ENCODE results near the gene GINS3. TPM values are rescaled to one million over a fixed set of nuclear protein-coding genes. Genes with fewer than 3 reads are reported as not detected.
"Not testable (repeated sequence)": the region's sequence is repeated elsewhere in the genome, so short reads cannot be mapped to it uniquely, and the experiment has no call there.

Gene GINS3
- total RNA-seq, 1 experiment from 2014 or later = 12.8 TPM

- DNase-seq (ENCODE audit: low read depth, low spot score) = no peak
- in situ Hi-C loops (cut with HindIII; ENCODE audit: low pct_unique_long_range_greater_than_20kb, low sequenced_read_pairs) = no loop called here
Measured at GRCh38 chr16:58381661-58382060, 10.6 kb upstream of the GINS3 start.

GRCh38 chr16:58384437-58385055 lies 7.7 kb upstream of the GINS3 start:
- no peak for DNase-seq (ENCODE audit: low read depth, low spot score)
- in situ Hi-C loops (cut with HindIII; ENCODE audit: low pct_unique_long_range_greater_than_20kb, low sequenced_read_pairs) = no loop called here

GRCh38 chr16:58385218-58385773 lies 7.0 kb upstream of the GINS3 start:
- DNase-seq (ENCODE audit: low read depth, low spot score) = no peak
- in situ Hi-C loops (cut with HindIII; ENCODE audit: low pct_unique_long_range_greater_than_20kb, low sequenced_read_pairs) = no loop called here

- no peak for DNase-seq (ENCODE audit: low read depth, low spot score)
- in situ Hi-C loops (cut with HindIII; ENCODE audit: low pct_unique_long_range_greater_than_20kb, low sequenced_read_pairs) = no loop called here
Measured at GRCh38 chr16:58389724-58390123, 2.5 kb upstream of the GINS3 start.

- DNase-seq (ENCODE audit: low read depth, low spot score) = peak; percentile 7
- in situ Hi-C loops (cut with HindIII; ENCODE audit: low pct_unique_long_range_greater_than_20kb, low sequenced_read_pairs) = no loop called here
Measured at GRCh38 chr16:58393138-58393504, 850 bp downstream of the GINS3 start.

GRCh38 chr16:58396897-58397296 lies 4.6 kb downstream of the GINS3 start:
- in situ Hi-C loops (cut with HindIII; ENCODE audit: low pct_unique_long_range_greater_than_20kb, low sequenced_read_pairs); DNase-seq (ENCODE audit: low read depth, low spot score): not testable (repeated sequence)

GRCh38 chr16:58399718-58400633 lies 7.7 kb downstream of the GINS3 start:
- in situ Hi-C loops (cut with HindIII; ENCODE audit: low pct_unique_long_range_greater_than_20kb, low sequenced_read_pairs) = no loop called here
- DNase-seq (ENCODE audit: low read depth, low spot score) = no peak

GRCh38 chr16:58401305-58401704 lies 9.0 kb downstream of the GINS3 start:
- in situ Hi-C loops (cut with HindIII; ENCODE audit: low pct_unique_long_range_greater_than_20kb, low sequenced_read_pairs); DNase-seq (ENCODE audit: low read depth, low spot score): not testable (repeated sequence)

- in situ Hi-C loops (cut with HindIII; ENCODE audit: low pct_unique_long_range_greater_than_20kb, low sequenced_read_pairs) = no loop called here
- DNase-seq (ENCODE audit: low read depth, low spot score) = no peak
Measured at GRCh38 chr16:58402796-58403195, 10.5 kb downstream of the GINS3 start.

- in situ Hi-C loops (cut with HindIII; ENCODE audit: low pct_unique_long_range_greater_than_20kb, low sequenced_read_pairs) = no loop called here
- DNase-seq (ENCODE audit: low read depth, low spot score) = no peak
Measured at GRCh38 chr16:58409316-58409973, 17.2 kb downstream of the GINS3 start.

GRCh38 chr16:58411336-58411735 lies 19.1 kb downstream of the GINS3 start:
- in situ Hi-C loops (cut with HindIII; ENCODE audit: low pct_unique_long_range_greater_than_20kb, low sequenced_read_pairs) = no loop called here
- no peak for DNase-seq (ENCODE audit: low read depth, low spot score)

GRCh38 chr16:58411736-58412614 lies 19.7 kb downstream of the GINS3 start:
- in situ Hi-C loops (cut with HindIII; ENCODE audit: low pct_unique_long_range_greater_than_20kb, low sequenced_read_pairs) = no loop called here
- peak; percentile 9 for DNase-seq (ENCODE audit: low read depth, low spot score)

GRCh38 chr16:58412615-58412970 lies 20.3 kb downstream of the GINS3 start:
- in situ Hi-C loops (cut with HindIII; ENCODE audit: low pct_unique_long_range_greater_than_20kb, low sequenced_read_pairs); DNase-seq (ENCODE audit: low read depth, low spot score): not testable (repeated sequence)

GRCh38 chr16:58413359-58413758 lies 21.1 kb downstream of the GINS3 start:
- in situ Hi-C loops (cut with HindIII; ENCODE audit: low pct_unique_long_range_greater_than_20kb, low sequenced_read_pairs) = no loop called here
- DNase-seq (ENCODE audit: low read depth, low spot score) = no peak

- in situ Hi-C loops (cut with HindIII; ENCODE audit: low pct_unique_long_range_greater_than_20kb, low sequenced_read_pairs) = no loop called here
- no peak for DNase-seq (ENCODE audit: low read depth, low spot score)
Measured at GRCh38 chr16:58415003-58415402, 22.7 kb downstream of the GINS3 start.

- in situ Hi-C loops (cut with HindIII; ENCODE audit: low pct_unique_long_range_greater_than_20kb, low sequenced_read_pairs); DNase-seq (ENCODE audit: low read depth, low spot score): not testable (repeated sequence)
Measured at GRCh38 chr16:58415961-58416360, 23.7 kb downstream of the GINS3 start.

- DNase-seq (ENCODE audit: low read depth, low spot score) = no peak
- in situ Hi-C loops (cut with HindIII; ENCODE audit: low pct_unique_long_range_greater_than_20kb, low sequenced_read_pairs) = no loop called here
Measured at GRCh38 chr16:58417035-58417434, 24.8 kb downstream of the GINS3 start.

Measured in SK-MEL-5 (cell line).